Measurements from ENCODE around the gene CAVIN2. TPM values are rescaled to one million over a fixed set of nuclear protein-coding genes. Genes with fewer than 3 reads are reported as not detected.
"Not testable (repeated sequence)": the region's sequence is repeated elsewhere in the genome, so short reads cannot be mapped to it uniquely, and the experiment has no call there.

CAVIN2 gene
- polyA plus RNA-seq, 1 donor from 2014 or later = not detected

DNA sequence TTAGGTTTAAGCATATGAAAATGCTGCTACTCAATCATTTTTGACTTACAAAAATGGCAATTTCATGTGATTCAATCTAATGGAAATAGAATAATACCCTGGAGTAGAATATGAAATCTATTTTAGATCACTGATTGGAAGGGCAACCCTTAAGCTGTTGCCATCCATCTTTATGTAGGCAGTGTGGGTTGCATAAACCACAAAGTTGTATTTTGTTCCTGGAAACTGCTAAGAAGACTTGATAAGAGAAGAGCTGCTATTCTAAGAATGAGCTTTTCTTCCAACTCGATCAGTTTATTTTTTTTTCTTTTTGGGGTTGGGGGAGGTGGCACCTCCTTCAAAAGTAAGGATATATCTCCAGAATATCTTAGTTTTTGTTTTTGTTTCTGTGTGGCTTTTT is 60.2 kb downstream of the CAVIN2 start:
- no peaks in the 10 kb centered on the region for H3F3A ChIP-seq (ENCODE audit: insufficient read depth, low read length, poor library complexity, severe bottlenecking)
- H4K20me1 ChIP-seq (ENCODE audit: insufficient read depth) = no peaks in the 10 kb centered on the region
- TF ChIP-seq MXI1 (conservative IDR thresholded peaks at IDR 0.05; ENCODE audit: poor library complexity, severe bottlenecking) (no peak), SMC3 (conservative IDR thresholded peaks at IDR 0.05; ENCODE audit: poor library complexity) (no peak), RAD21 (conservative IDR thresholded peaks at IDR 0.05) (no peak), CTCF (IDR thresholded peaks at IDR 0.05; ENCODE audit: poor library complexity, severe bottlenecking) (no peak), EZH2 (IDR thresholded peaks at IDR 0.05; ENCODE audit: borderline replicate concordance, insufficient read depth, low read length, poor library complexity, severe bottlenecking) (no peak), POLR2AphosphoS5 (IDR thresholded peaks at IDR 0.05) (no peak), TAF1 (IDR thresholded peaks at IDR 0.05; ENCODE audit: low read depth) (no peak), EP300 (conservative IDR thresholded peaks at IDR 0.05; ENCODE audit: poor library complexity, severe bottlenecking) (no peak)
- TF ChIP-seq, protein P1, sequence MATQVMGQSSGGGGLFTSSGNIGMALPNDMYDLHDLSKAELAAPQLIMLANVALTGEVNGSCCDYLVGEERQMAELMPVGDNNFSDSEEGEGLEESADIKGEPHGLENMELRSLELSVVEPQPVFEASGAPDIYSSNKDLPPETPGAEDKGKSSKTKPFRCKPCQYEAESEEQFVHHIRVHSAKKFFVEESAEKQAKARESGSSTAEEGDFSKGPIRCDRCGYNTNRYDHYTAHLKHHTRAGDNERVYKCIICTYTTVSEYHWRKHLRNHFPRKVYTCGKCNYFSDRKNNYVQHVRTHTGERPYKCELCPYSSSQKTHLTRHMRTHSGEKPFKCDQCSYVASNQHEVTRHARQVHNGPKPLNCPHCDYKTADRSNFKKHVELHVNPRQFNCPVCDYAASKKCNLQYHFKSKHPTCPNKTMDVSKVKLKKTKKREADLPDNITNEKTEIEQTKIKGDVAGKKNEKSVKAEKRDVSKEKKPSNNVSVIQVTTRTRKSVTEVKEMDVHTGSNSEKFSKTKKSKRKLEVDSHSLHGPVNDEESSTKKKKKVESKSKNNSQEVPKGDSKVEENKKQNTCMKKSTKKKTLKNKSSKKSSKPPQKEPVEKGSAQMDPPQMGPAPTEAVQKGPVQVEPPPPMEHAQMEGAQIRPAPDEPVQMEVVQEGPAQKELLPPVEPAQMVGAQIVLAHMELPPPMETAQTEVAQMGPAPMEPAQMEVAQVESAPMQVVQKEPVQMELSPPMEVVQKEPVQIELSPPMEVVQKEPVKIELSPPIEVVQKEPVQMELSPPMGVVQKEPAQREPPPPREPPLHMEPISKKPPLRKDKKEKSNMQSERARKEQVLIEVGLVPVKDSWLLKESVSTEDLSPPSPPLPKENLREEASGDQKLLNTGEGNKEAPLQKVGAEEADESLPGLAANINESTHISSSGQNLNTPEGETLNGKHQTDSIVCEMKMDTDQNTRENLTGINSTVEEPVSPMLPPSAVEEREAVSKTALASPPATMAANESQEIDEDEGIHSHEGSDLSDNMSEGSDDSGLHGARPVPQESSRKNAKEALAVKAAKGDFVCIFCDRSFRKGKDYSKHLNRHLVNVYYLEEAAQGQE (IDR thresholded peaks at IDR 0.05; ENCODE audit: borderline replicate concordance) = no peak
- no peaks in the 10 kb centered on the region for H3K9me3 ChIP-seq (ENCODE audit: low read length)
- no peak overlapping the region for H3K27ac ChIP-seq (ENCODE audit: low read length)
- no peak overlapping the region for H3K4me3 ChIP-seq (ENCODE audit: low read length)
- H3K9me2 ChIP-seq (ENCODE audit: insufficient read depth, low read length) = no peaks in the 10 kb centered on the region
- H3K79me2 ChIP-seq (replicated peaks; ENCODE audit: insufficient read depth, low read length) = no peaks in the 10 kb centered on the region
- H3K4me2 ChIP-seq (ENCODE audit: low read length) = no peak overlapping the region
- H3K36me3 ChIP-seq (ENCODE audit: insufficient read depth, low read length) = no peaks in the 10 kb centered on the region
- no peak overlapping the region for H3K9ac ChIP-seq (ENCODE audit: low read length)
- no peak overlapping the region for H2AFZ ChIP-seq (ENCODE audit: low read depth, low read length)
- no peaks in the 10 kb centered on the region for H3K27me3 ChIP-seq (ENCODE audit: insufficient read depth, low read depth, low read length)

DNA sequence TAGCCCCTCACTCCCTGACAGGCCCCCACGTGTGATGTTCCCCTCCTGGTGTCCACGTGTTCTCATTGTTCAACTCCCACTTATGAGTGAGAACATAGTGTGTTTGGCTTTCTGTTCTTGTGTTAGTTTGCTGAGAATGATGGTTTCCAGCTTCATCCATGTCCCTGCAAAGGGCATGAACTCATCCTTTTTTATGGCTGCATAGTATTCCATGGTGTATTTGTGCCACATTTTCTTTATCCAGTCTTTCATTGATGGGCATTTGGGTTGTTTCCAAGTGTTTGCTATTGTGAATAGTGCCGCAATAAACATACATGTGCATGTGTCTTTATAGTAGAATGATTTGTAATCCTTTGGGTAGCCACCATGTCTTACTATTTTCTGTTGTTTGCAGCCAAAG is 61.2 kb downstream of the CAVIN2 start:
- H3K79me2 ChIP-seq (replicated peaks; ENCODE audit: insufficient read depth, low read length); H3K27me3 ChIP-seq (ENCODE audit: insufficient read depth, low read depth, low read length); H3K27ac ChIP-seq (ENCODE audit: low read length); H3K9me3 ChIP-seq (ENCODE audit: low read length); H3K9ac ChIP-seq (ENCODE audit: low read length); H3F3A ChIP-seq (ENCODE audit: insufficient read depth, low read length, poor library complexity, severe bottlenecking); H2AFZ ChIP-seq (ENCODE audit: low read depth, low read length); H3K4me3 ChIP-seq (ENCODE audit: low read length); H4K20me1 ChIP-seq (ENCODE audit: insufficient read depth); H3K36me3 ChIP-seq (ENCODE audit: insufficient read depth, low read length); H3K4me2 ChIP-seq (ENCODE audit: low read length); H3K9me2 ChIP-seq (ENCODE audit: insufficient read depth, low read length): not testable (repeated sequence)

Other genes with a start within 250 kb of the CAVIN2 start
- gene NABP1, start 169.0 kb downstream of the CAVIN2 start, polyA plus RNA-seq = 1.5 and 2.5 TPM in 2 replicates